ENCODE data around the gene UBAP2.

DNA sequence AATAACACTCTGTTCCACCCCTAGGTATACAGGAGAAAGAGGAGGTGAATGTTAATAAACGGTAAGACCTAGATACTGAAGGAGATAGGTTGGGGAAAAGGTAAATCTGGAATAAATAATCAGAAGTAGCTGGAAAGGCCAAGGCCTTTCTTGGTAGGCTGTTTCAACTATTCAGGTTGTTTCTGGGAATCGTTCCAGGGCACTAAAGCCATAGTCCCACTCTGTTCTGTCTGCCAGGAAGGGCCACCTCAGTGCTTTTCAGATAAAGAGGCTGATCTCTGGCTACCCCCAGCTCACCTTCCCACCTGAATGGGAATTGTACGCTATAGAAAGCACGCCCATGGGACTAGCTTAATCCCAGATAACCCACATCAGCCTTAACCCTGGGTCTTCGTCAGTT is 44.9 kb upstream of the UBAP2 start:
- TF ChIP-seq, protein P1, sequence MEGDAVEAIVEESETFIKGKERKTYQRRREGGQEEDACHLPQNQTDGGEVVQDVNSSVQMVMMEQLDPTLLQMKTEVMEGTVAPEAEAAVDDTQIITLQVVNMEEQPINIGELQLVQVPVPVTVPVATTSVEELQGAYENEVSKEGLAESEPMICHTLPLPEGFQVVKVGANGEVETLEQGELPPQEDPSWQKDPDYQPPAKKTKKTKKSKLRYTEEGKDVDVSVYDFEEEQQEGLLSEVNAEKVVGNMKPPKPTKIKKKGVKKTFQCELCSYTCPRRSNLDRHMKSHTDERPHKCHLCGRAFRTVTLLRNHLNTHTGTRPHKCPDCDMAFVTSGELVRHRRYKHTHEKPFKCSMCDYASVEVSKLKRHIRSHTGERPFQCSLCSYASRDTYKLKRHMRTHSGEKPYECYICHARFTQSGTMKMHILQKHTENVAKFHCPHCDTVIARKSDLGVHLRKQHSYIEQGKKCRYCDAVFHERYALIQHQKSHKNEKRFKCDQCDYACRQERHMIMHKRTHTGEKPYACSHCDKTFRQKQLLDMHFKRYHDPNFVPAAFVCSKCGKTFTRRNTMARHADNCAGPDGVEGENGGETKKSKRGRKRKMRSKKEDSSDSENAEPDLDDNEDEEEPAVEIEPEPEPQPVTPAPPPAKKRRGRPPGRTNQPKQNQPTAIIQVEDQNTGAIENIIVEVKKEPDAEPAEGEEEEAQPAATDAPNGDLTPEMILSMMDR (IDR thresholded peaks at IDR 0.05; ENCODE audit: insufficient read depth, low read length, poor library complexity, severe bottlenecking) = no peak
- no peak for TF ChIP-seq EZH2phosphoT487 (conservative IDR thresholded peaks at IDR 0.05; ENCODE audit: low read length)
